Fibroblast of skin of right biceps (primary cell): Measurements from ENCODE around the gene EML6.

ENCODE experiments used
- DNase-seq: peaks from one replicate; pipeline ENCODE4 v3.0.0-alpha.2; 2013

EML6 gene

GRCh38 chr2:54760310-54760709, 36.8 kb downstream of the EML6 start:
- DNase-seq = no peak

DNA sequence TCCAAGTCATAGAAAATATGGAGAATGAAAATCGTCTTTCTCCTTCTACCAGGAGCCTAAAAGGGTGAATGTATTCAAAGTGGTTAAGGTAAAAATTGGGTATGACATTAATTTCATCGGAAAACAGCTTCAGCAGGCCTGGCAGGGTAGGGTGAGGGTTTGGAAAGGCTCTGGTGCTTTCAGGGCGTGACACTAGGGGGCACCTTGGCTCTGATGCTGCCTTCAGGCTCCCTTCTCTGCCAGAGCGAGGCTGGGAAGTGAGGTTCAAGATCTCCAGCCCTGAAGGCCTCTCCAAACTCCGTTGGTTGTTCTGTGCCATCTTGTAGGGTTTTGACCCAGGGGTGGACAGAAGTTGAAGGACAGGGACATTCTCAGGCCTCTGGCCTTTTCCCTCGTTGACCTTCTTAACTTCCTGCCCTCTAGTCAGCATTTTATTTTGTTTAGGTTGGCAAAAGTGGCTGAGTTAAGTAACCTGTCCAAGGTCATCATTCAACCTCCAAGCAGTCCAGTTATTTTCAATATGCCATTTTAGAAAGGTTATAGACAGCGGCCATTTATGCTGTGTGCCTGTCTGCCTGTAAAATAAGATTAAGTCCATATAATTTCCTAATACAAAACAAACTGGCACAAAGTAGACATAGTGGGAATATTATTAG, 40.3 kb downstream of the EML6 start:
- DNase-seq = no peak

- peak; percentile 25 for DNase-seq
Measured at GRCh38 chr2:54767921-54768320, 44.5 kb downstream of the EML6 start.

DNA sequence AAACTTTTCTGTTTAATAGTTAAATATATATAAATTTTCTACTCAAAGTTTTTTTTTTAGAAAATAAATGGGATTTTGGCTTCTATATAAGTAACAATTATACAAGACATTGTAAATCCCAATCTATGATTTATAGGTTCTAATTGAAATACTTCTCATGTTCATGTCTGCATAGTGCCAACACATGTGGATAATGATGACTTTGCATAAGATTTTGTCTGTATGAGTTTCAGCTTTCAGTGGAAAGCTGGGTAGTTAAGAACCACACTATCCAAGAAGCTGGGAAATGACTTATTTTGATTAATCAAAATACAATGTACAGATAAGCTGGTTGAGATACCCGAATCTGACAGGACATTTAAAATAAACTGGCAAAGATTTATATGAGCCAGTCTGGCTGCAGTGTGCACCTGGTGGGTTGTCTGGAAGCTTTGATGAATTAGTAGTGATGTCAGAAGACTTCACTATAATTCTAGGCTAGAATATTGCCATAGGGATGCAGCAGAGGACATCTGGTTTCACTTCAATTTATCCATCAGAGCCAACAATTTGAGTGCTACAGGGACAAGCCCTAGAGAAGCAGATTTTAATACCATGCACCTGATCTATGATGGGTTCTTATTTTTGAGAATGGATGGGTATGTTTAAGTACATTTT, 45.4 kb downstream of the EML6 start:
- no peak for DNase-seq

GRCh38 chr2:54770211-54770610, 46.7 kb downstream of the EML6 start:
- DNase-seq = no peak

GRCh38 chr2:54770676-54771075, 47.2 kb downstream of the EML6 start:
- no peak for DNase-seq

DNA sequence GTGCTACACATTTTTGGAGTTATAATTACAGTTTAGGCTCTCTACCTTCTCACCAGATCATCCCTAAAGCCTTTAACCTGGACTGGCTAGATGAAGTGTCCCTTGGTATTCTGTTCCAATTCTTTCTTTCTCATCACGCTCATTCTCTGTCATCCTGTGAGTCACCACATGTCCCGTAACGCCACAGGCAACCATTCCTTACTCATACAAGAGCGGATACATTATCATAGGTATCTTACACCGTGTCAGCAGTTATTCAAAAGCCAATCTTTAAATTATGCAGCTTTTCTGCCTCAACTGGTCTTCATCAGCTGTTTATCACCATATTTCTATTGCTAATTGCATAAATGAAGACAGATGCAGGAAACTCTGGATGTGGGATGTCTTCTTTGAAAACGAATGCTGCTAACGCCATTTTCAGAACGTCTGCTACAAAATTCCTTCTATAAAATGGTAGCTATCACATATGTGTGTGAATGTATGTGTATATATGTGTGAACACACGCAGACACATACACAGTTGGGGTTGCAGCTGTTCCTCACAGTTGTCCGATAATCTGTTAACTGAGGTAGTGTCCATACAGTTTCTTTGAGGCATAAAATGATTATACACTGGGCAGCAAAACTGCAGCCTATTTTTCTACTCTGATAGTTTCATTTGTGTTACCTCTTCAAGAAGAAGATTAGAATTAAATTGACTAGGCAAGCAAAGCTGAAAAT, 47.9 kb downstream of the EML6 start:
- peak; percentile 76 for DNase-seq

DNA sequence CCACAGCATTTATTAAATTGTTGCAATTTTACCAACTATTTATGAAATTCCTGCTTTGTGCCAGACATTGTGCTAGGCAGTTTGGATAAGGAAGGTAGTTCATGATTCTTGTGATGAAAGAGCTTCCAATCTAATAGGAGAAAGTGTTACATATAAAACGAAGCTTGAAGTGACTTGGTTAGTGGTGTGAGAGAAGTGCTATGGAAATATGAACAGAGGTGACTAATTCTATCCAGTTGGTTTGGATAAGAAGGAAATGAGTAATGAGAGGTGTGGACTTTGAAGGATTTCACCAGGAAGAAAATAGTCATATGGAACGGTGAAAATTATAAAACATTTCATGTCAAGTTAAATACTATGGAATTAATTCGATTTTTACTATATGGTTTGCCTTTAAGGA, 48.6 kb downstream of the EML6 start:
- DNase-seq = peak; percentile 75

DNA sequence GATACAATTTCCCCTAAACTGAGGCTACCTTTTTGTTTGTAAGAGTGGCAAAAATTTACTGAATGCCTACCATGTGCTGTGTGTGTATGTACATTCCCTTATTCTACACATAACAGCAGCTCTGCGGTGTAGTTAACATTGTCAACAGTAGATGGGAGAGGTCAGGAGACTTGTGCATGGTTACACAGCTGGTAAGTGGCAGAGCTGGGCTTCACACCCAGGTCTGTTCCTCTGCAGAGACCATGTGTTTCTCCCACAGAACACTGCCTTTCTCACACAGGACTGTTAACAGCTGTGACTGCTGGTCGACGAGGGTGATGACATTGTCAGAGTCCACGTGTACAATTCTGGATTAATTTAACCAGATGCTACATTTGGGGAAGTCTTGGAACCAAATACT, 49.1 kb downstream of the EML6 start:
- DNase-seq = peak; percentile 46

- DNase-seq = no peak
Measured at GRCh38 chr2:54773233-54773632, 49.8 kb downstream of the EML6 start.

DNA sequence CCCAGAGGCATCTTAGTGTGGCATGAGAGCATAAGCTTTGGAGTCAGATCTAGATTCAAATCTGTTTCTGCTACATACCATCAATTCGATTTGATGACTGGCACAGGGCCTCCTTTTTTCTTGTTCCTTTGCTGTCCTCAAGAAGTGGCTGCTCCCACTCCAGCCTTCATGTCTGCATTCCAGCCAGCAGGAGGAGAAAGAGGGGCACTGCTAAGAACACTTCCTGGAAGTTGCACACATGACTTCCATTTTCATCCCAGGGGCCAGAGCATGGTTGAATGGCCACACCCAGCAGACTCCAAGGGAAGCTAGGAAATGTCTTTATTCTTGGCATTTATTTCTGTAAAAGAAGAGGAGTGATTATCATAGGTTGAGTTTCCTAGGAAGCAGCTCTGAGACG, 50.4 kb downstream of the EML6 start:
- peak; percentile 21 for DNase-seq

DNA sequence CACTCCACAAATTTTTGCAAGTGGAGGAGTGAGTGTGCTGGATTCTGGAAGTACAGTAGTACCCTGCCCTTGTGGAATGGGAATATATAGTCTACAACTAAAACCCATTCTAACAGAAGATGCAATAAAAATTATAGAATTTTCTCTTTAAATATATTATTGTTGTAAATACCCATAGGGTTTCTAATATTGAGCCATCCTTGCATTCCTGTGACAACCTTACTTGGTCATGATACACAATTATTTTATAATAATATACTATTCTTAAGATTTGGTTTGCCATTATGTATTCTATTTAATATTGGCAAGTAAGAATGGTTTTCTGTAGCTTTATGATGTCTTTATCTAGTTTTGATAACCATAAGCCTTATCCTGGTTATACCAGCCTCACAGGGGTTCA, 52.2 kb downstream of the EML6 start:
- no peak for DNase-seq

GRCh38 chr2:54776494-54776893, 53.0 kb downstream of the EML6 start:
- DNase-seq = no peak

DNA sequence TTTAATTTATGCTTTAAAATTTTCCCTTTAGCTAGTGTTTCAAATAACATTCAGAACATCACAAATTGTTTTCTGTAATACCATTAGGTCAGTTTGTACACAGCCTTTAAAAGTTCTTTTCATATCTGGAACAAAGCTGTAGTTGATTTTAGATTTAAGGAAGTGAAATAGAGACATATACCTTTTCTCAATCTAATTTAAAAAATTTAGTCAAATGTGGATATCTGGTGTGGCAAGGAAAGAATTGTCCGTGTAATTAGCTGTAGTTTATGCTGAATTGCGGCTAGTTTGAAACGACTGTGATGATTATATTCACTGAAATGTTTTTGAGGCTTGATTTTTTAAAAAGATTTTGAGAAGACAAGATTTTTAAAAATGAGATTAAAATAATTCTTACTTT, 59.9 kb downstream of the EML6 start:
- no peak for DNase-seq

GRCh38 chr2:54787270-54787669, 63.8 kb downstream of the EML6 start:
- DNase-seq = no peak

GRCh38 chr2:54787755-54788366, 64.4 kb downstream of the EML6 start:
- DNase-seq = no peak

DNA sequence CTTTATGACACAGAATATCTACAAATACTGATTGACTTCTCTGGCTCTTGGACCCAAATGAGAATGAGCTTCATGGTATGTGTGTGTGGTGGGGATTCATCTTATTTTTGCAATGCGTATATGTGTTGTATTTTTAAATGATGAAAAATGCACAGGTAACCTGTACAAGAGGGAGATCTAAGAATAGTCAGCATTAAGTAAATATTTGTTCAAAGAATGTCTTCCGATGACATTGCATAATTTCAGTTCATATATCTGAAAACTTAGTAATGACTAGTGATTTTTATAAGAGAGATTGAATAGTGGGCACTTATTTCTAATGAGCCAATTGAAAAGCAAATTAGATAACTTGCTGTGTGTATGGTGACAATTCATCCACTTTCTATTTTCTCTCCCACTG, 66.4 kb downstream of the EML6 start:
- no peak for DNase-seq

DNA sequence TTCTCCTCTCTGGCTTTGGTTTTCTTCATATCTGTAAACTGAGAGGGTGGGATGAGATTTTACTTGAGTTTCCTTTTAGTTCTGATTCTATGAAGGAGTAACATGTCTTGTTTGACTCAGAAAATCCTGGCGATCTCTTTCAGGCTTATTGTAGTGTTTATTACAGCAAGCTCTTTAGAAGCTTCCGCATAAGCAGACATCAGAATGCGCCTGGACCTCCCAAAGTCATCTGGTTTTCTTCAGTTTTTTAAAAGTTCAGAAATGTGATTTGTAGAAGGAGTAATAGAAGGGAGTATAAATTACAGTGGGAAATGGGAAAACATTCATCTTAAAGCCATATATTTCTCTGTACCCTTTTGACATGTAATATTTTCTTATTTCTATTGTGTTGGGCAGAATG, 68.4 kb downstream of the EML6 start:
- no peak for DNase-seq

DNA sequence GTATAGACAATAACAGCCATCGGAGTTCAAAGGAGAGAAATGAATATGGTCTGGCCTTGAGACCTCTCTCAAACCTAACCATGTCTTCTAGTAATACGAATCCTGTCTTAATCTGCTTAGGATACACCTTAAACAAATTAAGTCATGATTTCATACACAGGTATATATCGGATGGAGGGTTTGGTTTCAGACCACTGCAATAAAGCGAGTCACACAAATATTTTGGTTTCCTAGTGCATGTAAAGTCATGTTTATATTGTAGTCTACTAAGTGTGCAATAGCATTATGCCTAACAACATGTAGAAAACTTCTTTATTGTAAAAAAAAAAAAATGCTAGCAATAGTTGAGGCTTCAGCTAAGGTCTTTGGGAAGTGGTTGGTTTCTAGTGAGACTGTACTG, 73.8 kb downstream of the EML6 start:
- DNase-seq = no peak

DNA sequence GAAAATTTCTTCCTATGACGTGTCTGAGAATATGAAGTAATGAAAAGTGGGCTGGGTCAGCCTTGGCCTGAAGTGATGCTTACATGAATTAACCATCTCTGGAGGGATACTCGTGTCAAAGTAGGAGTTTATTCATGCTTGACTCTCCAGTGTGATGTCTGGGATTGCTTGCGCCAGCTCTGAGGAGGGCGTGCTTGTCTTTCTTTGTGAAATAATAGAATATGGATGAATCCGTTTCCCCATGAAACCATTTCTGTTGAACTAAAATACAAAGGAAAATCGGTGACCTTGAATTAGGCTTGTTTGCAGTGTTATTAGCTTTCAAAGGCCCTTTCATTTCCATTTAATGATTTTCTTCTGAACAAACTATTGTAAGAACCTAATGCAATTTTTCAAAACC, 77.9 kb downstream of the EML6 start:
- DNase-seq = no peak

DNA sequence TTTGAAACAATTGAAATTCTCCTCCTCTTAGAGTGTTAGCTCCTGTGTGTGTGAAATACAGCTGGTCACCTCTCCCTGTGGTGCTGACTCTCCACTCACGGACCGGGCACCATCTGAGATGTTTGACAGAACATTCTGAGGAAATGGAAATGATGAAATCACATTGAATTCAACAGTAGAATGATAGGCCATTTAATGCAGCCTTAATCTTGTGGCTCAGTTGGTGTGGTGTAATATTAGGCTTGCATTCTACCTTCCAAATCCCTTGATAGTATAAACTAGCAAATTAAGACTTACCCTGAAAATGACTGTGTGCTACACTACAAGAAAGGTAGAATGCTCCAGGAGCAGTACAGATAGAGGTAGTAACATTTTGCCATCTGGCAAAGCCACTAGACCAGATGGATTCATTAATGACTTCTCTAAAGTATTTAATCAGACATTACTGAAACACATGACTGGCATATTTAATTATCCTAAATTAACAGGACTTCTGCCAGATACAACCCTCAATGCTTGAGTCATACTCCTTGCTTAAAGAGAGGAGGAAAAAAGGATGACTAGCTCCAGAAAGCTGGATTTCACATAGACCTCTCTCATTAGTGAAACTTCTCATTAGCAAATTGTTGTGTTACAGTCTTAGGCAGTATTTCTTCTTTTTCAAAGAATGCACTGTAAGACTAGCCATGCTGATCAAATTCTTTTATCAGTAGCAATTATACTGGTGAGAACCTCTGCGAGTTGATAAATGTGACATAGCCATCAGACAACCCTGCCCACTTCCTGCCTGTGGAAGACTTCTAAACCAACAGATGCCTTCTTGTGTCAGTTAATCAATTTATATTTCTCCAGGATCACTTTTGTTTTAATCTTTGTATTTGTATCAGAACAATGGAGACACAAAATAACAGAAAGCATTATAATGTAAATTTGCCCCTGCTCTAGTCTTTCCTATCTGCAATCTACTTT, 80.6 kb downstream of the EML6 start:
- peak; percentile 28 for DNase-seq

DNA sequence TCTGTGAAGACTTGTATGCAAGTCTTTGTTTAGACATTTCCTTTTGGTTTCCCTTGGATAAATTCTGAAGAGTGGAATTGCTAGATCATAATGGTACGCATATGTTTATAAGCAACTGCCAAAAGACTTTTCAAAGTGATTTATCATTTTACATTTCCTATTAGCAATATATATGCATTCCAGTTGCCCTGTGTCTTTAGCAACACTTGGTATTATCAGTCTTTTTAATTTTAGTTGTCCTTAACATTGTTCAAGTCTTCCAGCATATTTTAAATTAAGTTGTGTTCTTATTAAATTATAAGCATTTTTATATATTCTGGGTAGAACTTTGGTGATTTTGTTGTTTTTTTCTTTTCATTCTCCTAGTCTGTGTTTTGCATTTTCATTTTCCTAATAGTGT, 81.8 kb downstream of the EML6 start:
- no peak for DNase-seq

DNA sequence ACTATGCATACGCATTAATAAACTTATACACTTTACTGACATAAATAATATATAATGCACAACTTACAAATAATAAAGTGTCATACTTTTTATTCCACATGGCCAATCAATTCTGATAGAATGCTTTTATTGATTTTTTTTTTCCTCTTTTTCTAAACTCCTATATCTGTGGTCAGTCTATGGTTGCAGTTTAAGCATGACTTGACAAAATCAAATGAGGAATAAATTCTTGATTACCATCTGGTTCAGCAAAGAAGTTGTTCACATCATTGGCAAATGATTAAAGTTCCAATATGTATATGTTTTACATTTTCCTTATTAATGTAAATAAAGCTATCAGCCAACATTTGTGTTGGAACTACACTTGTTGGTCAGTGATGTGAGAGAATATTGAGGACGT, 83.5 kb downstream of the EML6 start:
- DNase-seq = no peak
